ENCODE measurements around the gene PLAAT4.
"Not testable (repeated sequence)": the region's sequence is repeated elsewhere in the genome, so short reads cannot be mapped to it uniquely, and the experiment has no call there.

PLAAT4 gene

DNA sequence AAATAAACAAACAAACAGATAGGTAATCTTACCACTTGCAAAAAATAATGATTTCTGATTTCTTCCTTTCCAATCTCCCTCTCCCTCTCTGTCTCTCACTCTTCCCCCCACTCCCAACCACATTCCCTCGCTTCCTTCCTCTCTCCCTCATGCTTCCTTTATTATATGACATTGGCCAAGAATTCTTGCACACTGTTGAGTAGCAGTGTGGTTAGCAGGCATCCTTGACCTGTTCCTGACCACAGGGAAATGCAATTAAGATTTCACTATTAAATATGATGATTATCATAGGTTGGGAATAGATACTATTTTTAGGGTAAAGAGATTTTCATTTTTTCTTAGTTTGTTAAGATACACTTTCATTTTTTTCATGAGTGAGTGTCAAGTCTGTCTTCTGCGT is 14.7 kb upstream of the PLAAT4 start:
- Histone ChIP-seq H2AFZ (ENCODE audit: low read length) (no peak overlapping the region), H3K9ac (ENCODE audit: low read depth, low read length, poor library complexity, severe bottlenecking) (no peak overlapping the region), H3K9me3 (ENCODE audit: insufficient read depth, low read depth, low read length) (peaks cover 18% of the 10 kb centered on the region), H3F3A (ENCODE audit: low read depth) (0 out of 2 replicates have a peak, but pooled peaks cover 2% of the 10 kb centered on the region), H3K79me2 (ENCODE audit: insufficient read depth, low read length) (no peaks in the 10 kb centered on the region), H3K27me3 (ENCODE audit: insufficient read depth, low read length, poor library complexity, severe bottlenecking) (no peaks in the 10 kb centered on the region), H3K9me2 (replicated peaks; ENCODE audit: low read depth, low read length) (no peaks in the 10 kb centered on the region), H3K4me2 (ENCODE audit: low read depth, low read length, poor library complexity, severe bottlenecking) (no peak overlapping the region), H3K4me3 (ENCODE audit: low read length, poor library complexity, severe bottlenecking) (no peak overlapping the region), H3K36me3 (ENCODE audit: insufficient read depth, low read length) (no peaks in the 10 kb centered on the region), H4K20me1 (ENCODE audit: insufficient read depth, low read length, poor library complexity, severe bottlenecking) (no peaks in the 10 kb centered on the region), H3K4me1 (ENCODE audit: insufficient read depth, low read length, poor library complexity, severe bottlenecking) (peaks cover 20% of the 10 kb centered on the region)
- TF ChIP-seq EZH2phosphoT487 (IDR thresholded peaks at IDR 0.05; ENCODE audit: borderline replicate concordance) (no peak), CTCF (conservative IDR thresholded peaks at IDR 0.05; ENCODE audit: low read length) (no peak)

- H3K27me3 ChIP-seq (ENCODE audit: insufficient read depth, low read length, poor library complexity, severe bottlenecking): no peaks in the 10 kb centered on the region
- H3K9ac ChIP-seq (ENCODE audit: low read depth, low read length, poor library complexity, severe bottlenecking): no peak overlapping the region
- H3K4me1 ChIP-seq (ENCODE audit: insufficient read depth, low read length, poor library complexity, severe bottlenecking): peaks cover 28% of the 10 kb centered on the region
- H3F3A ChIP-seq (ENCODE audit: low read depth): 0 out of 2 replicates have a peak, but pooled peaks cover 2% of the 10 kb centered on the region
- H3K79me2 ChIP-seq (ENCODE audit: insufficient read depth, low read length): no peaks in the 10 kb centered on the region
- H2AFZ ChIP-seq (ENCODE audit: low read length): no peak overlapping the region
- no peaks in the 10 kb centered on the region for H4K20me1 ChIP-seq (ENCODE audit: insufficient read depth, low read length, poor library complexity, severe bottlenecking)
- H3K4me3 ChIP-seq (ENCODE audit: low read length, poor library complexity, severe bottlenecking): no peak overlapping the region
- no peaks in the 10 kb centered on the region for H3K36me3 ChIP-seq (ENCODE audit: insufficient read depth, low read length)
- peaks cover 18% of the 10 kb centered on the region for H3K9me3 ChIP-seq (ENCODE audit: insufficient read depth, low read depth, low read length)
- TF ChIP-seq EZH2phosphoT487 (IDR thresholded peaks at IDR 0.05; ENCODE audit: borderline replicate concordance) (no peak), CTCF (conservative IDR thresholded peaks at IDR 0.05; ENCODE audit: low read length) (no peak)
- no peak overlapping the region for H3K4me2 ChIP-seq (ENCODE audit: low read depth, low read length, poor library complexity, severe bottlenecking)
- H3K9me2 ChIP-seq (replicated peaks; ENCODE audit: low read depth, low read length): no peaks in the 10 kb centered on the region
Observed at GRCh38 chr11:63523151-63523550, 13.5 kb upstream of the PLAAT4 start.

DNA sequence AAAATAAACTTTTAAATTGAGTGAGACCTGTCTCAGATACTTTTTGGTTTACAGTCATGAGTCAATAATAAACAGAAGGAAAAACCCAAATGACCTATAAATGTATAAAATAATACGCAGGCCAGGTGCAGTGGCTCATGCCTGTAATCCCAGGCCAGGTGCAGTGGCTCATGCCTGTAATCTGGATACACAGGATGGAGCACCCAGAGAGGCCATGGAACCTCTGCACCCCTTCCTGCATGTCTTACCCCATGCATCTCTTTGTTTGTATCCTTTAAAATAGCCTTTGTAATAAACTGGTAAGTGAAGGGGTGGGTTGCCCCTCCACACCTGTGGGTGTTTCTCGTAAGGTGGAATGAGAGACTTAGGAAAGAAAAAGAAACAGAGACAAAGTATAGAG is 8.9 kb upstream of the PLAAT4 start:
- no peaks in the 10 kb centered on the region for H4K20me1 ChIP-seq (ENCODE audit: insufficient read depth, low read length, poor library complexity, severe bottlenecking)
- no peaks in the 10 kb centered on the region for H3K9me2 ChIP-seq (replicated peaks; ENCODE audit: low read depth, low read length)
- no peaks in the 10 kb centered on the region for H3K27me3 ChIP-seq (ENCODE audit: insufficient read depth, low read length, poor library complexity, severe bottlenecking)
- peak overlapping the region; percentile 35 for H3K4me3 ChIP-seq (ENCODE audit: low read length, poor library complexity, severe bottlenecking)
- peaks cover 8% of the 10 kb centered on the region for H3K9me3 ChIP-seq (ENCODE audit: insufficient read depth, low read depth, low read length)
- H3K4me1 ChIP-seq (ENCODE audit: insufficient read depth, low read length, poor library complexity, severe bottlenecking): peaks cover 42% of the 10 kb centered on the region
- peak overlapping the region; percentile 61 for H3K9ac ChIP-seq (ENCODE audit: low read depth, low read length, poor library complexity, severe bottlenecking)
- H3K79me2 ChIP-seq (ENCODE audit: insufficient read depth, low read length): no peaks in the 10 kb centered on the region
- H3F3A ChIP-seq (ENCODE audit: low read depth): no peaks in the 10 kb centered on the region
- H3K36me3 ChIP-seq (ENCODE audit: insufficient read depth, low read length): no peaks in the 10 kb centered on the region
- no peak overlapping the region for H2AFZ ChIP-seq (ENCODE audit: low read length)
- H3K4me2 ChIP-seq (ENCODE audit: low read depth, low read length, poor library complexity, severe bottlenecking): peak overlapping the region; percentile 51
- no peak for TF ChIP-seq CTCF (conservative IDR thresholded peaks at IDR 0.05; ENCODE audit: low read length)
- no peak for TF ChIP-seq EZH2phosphoT487 (IDR thresholded peaks at IDR 0.05; ENCODE audit: borderline replicate concordance)

DNA sequence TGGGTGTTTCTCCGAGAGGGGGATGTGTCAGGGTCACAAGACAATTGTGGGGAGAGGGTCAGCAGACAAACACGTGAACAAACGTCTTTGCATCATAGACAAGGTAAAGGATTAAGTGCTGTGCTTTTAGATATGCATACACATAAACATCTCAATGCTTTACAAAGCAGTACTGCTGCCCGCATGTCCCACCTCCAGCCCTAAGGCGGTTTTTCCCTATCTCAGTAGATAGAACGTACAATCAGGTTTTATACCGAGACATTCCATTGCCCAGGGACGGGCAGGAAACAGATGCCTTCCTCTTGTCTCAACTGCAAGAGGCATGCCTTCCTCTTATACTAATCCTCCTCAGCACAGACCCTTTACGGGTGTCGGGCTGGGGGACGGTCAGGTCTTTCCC is 8.5 kb upstream of the PLAAT4 start:
- H2AFZ ChIP-seq (ENCODE audit: low read length); H4K20me1 ChIP-seq (ENCODE audit: insufficient read depth, low read length, poor library complexity, severe bottlenecking); H3K9me3 ChIP-seq (ENCODE audit: insufficient read depth, low read depth, low read length); H3K27me3 ChIP-seq (ENCODE audit: insufficient read depth, low read length, poor library complexity, severe bottlenecking); H3K9me2 ChIP-seq (replicated peaks; ENCODE audit: low read depth, low read length); H3K79me2 ChIP-seq (ENCODE audit: insufficient read depth, low read length); H3F3A ChIP-seq (ENCODE audit: low read depth); H3K36me3 ChIP-seq (ENCODE audit: insufficient read depth, low read length): not testable (repeated sequence)
- H3K4me3 ChIP-seq (ENCODE audit: low read length, poor library complexity, severe bottlenecking): peak overlapping the region; percentile 35
- peak overlapping the region; percentile 51 for H3K4me2 ChIP-seq (ENCODE audit: low read depth, low read length, poor library complexity, severe bottlenecking)
- H3K9ac ChIP-seq (ENCODE audit: low read depth, low read length, poor library complexity, severe bottlenecking): peak overlapping the region; percentile 61
- H3K4me1 ChIP-seq (ENCODE audit: insufficient read depth, low read length, poor library complexity, severe bottlenecking): peaks cover 47% of the 10 kb centered on the region

GRCh38 chr11:63528729-63529278 is 7.8 kb upstream of the PLAAT4 start:
- H3K4me2 ChIP-seq (ENCODE audit: low read depth, low read length, poor library complexity, severe bottlenecking); H4K20me1 ChIP-seq (ENCODE audit: insufficient read depth, low read length, poor library complexity, severe bottlenecking); H2AFZ ChIP-seq (ENCODE audit: low read length); H3F3A ChIP-seq (ENCODE audit: low read depth); H3K79me2 ChIP-seq (ENCODE audit: insufficient read depth, low read length); H3K4me3 ChIP-seq (ENCODE audit: low read length, poor library complexity, severe bottlenecking); H3K9me3 ChIP-seq (ENCODE audit: insufficient read depth, low read depth, low read length); H3K27me3 ChIP-seq (ENCODE audit: insufficient read depth, low read length, poor library complexity, severe bottlenecking); H3K36me3 ChIP-seq (ENCODE audit: insufficient read depth, low read length); H3K9me2 ChIP-seq (replicated peaks; ENCODE audit: low read depth, low read length): not testable (repeated sequence)
- peaks cover 53% of the 10 kb centered on the region for H3K4me1 ChIP-seq (ENCODE audit: insufficient read depth, low read length, poor library complexity, severe bottlenecking)
- peak overlapping the region; percentile 53 for H3K9ac ChIP-seq (ENCODE audit: low read depth, low read length, poor library complexity, severe bottlenecking)
